Vagina (tissue), 2 donors: ENCODE measurements around the gene MAP1B.

Experiments
- POLR2A ChIP-seq, 2 donors: fragments of 450-650 bp; IDR thresholded peaks; one replicate each; pipeline ENCODE4 v1.6.1; 2017; ENCODE audit warnings: antibody characterized with exemption in 2 of 2, mild to moderate bottlenecking in 2 of 2, moderate library complexity in 2 of 2
- POLR2AphosphoS5 ChIP-seq, 2 donors: sonication (generic); formaldehyde crosslinking; IDR thresholded peaks; one replicate each; pipeline ENCODE4 v1.9.0; 2017; ENCODE audit warnings: antibody characterized with exemption in 2 of 2, mild to moderate bottlenecking in 2 of 2, low read depth in 1 of 2; ENCODE audit not compliant: insufficient read depth in 1 of 2
- TF ChIP-seq, protein P1 (sequence below), 3 experiments: fragments of 450-650 bp in 2 of 3; fragments of 200-600 bp in 1 of 3; sonication (generic) in 1 of 3; IDR thresholded peaks; one replicate each; pipeline ENCODE4 v1.5.1; 2017 to 2019; ENCODE audit warnings: antibody characterized with exemption in 3 of 3, mild to moderate bottlenecking in 2 of 3, moderate library complexity in 2 of 3

DNA sequence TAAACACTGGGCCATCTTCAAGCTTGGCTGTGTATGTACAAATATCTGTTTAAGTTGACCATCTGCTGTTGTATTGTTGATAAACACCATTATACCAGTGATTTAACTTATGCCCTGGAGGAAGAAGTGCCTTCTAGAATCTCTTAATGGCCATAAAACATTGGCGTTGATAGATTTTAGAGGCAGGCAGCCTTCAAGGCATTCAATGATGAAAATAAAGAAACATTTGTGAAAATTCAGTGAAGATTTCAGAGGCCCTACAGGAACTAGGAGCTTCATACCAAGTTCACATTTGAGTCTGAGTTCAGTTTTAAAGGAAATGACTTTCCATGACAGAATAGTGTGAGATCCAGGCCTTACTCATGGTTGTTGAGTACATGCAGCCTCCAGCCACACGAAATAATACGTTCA is 52.2 kb downstream of the MAP1B start:
- TF ChIP-seq, protein P1, sequence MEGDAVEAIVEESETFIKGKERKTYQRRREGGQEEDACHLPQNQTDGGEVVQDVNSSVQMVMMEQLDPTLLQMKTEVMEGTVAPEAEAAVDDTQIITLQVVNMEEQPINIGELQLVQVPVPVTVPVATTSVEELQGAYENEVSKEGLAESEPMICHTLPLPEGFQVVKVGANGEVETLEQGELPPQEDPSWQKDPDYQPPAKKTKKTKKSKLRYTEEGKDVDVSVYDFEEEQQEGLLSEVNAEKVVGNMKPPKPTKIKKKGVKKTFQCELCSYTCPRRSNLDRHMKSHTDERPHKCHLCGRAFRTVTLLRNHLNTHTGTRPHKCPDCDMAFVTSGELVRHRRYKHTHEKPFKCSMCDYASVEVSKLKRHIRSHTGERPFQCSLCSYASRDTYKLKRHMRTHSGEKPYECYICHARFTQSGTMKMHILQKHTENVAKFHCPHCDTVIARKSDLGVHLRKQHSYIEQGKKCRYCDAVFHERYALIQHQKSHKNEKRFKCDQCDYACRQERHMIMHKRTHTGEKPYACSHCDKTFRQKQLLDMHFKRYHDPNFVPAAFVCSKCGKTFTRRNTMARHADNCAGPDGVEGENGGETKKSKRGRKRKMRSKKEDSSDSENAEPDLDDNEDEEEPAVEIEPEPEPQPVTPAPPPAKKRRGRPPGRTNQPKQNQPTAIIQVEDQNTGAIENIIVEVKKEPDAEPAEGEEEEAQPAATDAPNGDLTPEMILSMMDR (IDR thresholded peaks at IDR 0.05): no peak
- TF ChIP-seq POLR2AphosphoS5 (IDR thresholded peaks at IDR 0.05; ENCODE audit: insufficient read depth in 1 of 2, low read depth in 1 of 2) (no peak), POLR2A (IDR thresholded peaks at IDR 0.05) (no peak)
